ENCODE data around the gene ZCCHC17.
"Not testable (repeated sequence)": the region's sequence is repeated elsewhere in the genome, so short reads cannot be mapped to it uniquely, and the experiment has no call there.

ZCCHC17 gene

DNA sequence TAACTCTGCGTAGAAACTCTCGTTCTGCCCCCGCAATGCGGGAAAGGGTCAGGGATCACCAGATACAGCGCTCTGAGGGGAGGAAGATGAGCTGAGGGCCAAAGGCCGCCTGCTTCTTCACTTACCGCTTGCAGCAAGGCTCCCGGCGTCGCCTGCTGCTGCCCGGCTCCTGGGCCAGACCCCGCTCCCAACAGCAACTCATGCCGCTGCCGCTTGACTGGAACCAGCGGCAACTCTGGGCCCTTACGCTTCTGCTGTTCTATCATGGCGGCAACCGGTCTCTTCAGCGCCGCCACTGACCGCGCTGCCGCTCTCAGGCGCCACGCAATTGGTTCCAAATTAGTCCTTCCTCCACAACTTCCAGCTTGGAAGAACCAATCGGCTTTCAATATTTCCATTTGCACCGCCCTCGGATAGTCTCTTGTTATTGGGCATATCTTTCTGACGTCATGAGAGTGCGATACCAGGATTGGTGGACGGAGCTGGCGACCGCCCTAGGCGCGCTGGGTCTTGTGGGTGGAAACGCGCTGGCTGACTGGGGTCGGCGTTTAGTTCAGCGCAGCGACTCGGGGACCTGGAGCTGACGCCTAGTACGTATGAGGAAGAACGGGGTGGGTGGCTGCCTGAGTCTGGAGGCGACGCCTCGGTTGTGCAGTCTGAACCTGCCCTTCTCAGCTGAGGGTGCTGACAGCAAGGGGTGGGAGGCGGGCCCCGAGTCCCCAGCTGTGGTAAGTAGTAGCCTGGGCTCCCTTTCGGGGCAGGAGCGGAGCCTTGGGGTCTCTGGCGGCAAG lies at the start of gene ZCCHC17, which contains the start of gene SNRNP40:
TSS of gene ZCCHC17 (plus strand) at position 547 of the 791 bp plus-strand sequence. CDS start 13,067 bp downstream, outside the sequence.
TSS of gene SNRNP40 (minus strand) at position 303 of the 791 bp plus-strand sequence. CDS start at position 266, 37 bp downstream.
- DNase-seq, result peak; percentile 99

- DNase-seq, result no peak
These were observed 48.6 kb upstream of the ZCCHC17 start for GRCh38 chr1:31248276-31248675.

DNA sequence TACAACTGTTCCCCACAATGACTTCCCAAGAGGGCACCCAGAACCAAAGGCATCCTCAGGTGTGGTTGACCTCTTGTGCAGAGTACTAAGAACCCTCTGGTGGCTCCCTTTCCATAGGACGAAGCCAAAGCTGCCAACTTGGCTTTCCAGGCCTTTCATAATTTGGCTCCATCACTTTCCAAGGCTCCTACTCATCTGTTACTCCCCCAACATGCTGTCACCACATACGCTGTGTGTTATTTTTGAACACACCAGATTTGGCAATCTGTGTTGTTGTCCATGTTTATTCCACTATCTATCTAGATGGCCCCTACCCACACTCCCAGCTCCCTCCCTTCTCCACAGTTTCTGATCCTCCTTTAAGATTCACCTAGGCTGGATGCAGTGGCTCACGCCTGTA lies 47.0 kb upstream of the ZCCHC17 start:
- no peak for DNase-seq

- DNase-seq, result no peak
These were observed 39.6 kb upstream of the ZCCHC17 start for GRCh38 chr1:31257213-31257612.

- DNase-seq, result no peak
These were observed 38.3 kb upstream of the ZCCHC17 start for GRCh38 chr1:31258581-31258980.

- DNase-seq, result no peak
These were observed 37.1 kb upstream of the ZCCHC17 start for GRCh38 chr1:31259746-31260145.

DNA sequence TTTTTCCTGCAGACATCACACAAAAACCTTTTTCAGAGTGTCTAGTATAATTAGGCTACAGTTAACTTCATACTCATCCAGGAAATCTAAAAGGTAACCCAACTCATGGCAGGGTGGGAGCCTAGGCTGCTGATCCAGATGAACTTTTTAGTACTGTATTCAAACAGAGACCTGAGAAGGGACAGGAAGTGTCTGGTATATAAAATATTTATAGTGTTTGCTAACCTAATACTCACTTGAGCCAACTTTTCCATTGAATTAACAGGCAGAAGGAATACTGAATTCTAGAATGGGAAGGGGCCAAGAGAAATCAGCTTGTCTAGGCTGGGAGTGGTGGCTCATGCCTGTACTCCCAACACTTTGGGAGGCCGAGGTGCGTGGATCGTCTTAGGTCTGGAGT lies 34.9 kb upstream of the ZCCHC17 start:
- DNase-seq, result no peak

DNA sequence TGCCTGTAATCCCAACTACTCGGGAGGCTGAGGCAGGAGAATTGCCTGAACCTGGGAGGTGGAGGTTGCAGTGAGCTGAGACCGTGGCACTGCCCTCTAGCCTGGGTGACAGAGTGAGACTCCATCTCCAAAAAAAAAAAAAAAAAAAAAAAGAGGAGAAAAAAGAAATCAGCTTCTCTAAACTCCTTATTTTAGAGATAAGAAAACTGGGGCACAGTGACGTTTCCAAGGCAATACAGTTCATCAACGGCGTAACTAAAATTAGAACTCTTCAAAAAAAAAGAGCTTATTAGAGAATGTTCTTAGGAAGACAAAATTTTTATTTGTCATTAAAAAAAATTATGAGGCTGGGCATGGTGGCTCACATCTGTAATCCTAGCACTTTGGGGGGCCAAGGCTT lies 34.4 kb upstream of the ZCCHC17 start:
- DNase-seq, result not testable (repeated sequence)

DNA sequence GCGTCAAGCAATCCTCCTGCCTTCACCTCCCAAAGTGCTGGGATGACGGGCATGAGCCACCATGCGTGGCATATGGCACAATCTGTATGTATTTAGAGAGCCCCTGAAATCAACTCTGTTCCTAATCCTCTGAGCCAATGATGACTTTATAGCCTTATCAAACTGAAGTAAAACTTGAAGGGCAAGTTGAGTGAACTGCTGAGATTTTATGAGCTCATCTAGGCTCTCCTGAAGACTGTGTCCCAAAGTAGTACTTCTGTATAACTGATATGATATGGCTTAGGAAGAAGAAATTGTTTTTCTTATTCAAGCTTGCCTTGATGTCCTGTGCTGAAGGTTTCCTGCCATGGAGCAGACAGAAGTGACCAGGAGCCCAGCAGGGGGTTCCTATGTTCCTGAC lies 33.4 kb upstream of the ZCCHC17 start:
- DNase-seq, result no peak

DNA sequence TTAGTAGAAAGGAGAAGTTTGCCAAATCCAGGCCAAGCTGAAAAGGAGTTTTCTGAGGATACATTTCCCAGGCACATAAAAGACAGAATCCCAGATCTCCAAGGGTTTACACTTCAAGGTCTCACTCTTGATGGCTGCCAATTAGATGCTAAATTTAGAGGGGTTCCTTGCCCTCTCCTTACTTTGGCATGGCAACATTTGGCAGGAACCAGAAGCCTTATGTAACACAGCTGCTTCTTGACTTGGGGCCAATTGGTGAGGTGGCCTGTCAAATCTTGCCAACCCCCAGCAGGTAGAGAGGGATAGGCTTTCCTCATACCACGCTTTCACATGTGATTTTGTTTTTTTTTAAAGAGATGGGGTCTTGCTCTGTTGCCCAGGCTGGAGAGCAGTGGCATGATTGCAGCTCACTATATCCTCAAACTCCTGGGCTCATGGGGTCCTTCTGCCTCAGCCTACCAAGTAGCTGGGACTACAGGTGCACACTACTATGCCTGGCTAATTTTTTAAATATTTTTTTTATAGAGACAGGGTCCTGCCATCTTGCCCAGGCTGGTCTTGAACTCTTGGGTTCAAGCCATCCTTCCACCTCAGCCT lies 31.9 kb upstream of the ZCCHC17 start:
- DNase-seq, result no peak

GRCh38 chr1:31266547-31266946 lies 30.3 kb upstream of the ZCCHC17 start:
- peak; percentile 3 for DNase-seq

DNA sequence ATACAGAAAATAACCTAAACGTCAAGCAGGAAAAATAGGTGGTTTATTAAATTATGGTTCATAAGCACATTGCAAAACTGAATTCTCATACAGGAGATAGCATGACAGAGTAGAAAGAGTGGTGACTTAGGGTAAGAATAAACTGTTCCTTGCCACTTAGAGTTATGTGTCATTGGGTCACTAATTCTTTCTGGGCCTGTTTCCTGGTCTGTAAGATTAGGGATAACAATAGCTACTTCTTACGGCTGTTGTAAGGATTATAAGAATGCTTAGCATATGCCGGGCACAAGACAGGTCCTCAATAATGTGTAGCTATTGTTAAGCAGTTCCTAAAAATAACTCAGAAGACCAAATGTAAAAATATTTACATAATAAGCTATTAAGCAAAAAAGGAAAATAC lies 24.5 kb upstream of the ZCCHC17 start:
- no peak for DNase-seq

DNA sequence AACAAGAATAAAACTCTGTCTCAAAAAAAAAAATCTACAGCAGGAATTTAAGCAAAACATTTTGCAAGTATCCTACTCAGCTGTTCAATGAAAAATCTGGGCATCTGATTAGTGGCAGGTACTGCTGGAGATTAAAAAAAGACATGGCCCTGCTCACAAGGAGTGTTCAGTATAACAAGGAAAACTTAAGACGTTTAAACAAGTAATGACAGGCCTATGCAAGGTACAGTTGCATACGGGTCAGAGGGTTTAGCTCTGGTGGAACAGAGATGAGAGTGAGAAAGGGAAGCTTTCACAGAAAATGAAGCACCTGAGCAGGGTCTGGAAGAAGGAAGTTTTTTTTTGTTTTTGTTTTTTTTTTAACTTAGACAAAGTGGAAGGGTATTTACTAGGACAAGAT lies 23.2 kb upstream of the ZCCHC17 start:
- no peak for DNase-seq

GRCh38 chr1:31282426-31282825 lies 14.4 kb upstream of the ZCCHC17 start:
- not testable (repeated sequence) for DNase-seq

GRCh38 chr1:31287791-31288190 lies 9.0 kb upstream of the ZCCHC17 start:
- DNase-seq, result not testable (repeated sequence)

- no peak for DNase-seq
These were observed 7.8 kb upstream of the ZCCHC17 start for GRCh38 chr1:31289021-31289420.

DNA sequence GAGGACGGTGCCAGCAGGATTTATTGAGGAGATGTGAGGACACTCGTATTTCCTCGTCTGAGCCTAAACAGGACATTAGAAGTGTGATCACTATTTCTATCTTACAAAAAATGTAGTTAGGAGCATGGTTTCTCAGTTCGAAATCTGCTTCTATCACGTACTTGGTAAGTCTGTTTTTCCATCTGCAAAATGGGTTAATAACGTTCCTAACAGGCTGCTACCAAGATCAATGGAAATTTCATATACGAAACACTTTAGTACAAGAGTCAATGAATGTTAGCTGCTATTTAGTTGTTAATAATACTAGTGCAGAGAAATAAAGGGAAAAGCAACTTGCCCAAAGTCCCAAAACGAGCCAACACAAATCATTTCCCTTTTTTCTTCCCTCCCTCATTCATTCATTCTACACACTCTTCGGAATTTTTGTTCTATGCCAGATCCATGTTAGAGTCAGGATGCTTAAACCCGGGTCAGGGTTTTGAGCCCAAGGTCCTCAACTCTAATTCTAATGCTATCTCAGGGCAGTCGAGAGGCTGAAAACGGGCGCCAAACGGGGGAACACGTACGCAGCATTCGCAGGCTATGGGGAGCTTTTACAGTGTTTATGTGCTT lies 852 bp upstream of the ZCCHC17 start:
- DNase-seq, result no peak

DNA sequence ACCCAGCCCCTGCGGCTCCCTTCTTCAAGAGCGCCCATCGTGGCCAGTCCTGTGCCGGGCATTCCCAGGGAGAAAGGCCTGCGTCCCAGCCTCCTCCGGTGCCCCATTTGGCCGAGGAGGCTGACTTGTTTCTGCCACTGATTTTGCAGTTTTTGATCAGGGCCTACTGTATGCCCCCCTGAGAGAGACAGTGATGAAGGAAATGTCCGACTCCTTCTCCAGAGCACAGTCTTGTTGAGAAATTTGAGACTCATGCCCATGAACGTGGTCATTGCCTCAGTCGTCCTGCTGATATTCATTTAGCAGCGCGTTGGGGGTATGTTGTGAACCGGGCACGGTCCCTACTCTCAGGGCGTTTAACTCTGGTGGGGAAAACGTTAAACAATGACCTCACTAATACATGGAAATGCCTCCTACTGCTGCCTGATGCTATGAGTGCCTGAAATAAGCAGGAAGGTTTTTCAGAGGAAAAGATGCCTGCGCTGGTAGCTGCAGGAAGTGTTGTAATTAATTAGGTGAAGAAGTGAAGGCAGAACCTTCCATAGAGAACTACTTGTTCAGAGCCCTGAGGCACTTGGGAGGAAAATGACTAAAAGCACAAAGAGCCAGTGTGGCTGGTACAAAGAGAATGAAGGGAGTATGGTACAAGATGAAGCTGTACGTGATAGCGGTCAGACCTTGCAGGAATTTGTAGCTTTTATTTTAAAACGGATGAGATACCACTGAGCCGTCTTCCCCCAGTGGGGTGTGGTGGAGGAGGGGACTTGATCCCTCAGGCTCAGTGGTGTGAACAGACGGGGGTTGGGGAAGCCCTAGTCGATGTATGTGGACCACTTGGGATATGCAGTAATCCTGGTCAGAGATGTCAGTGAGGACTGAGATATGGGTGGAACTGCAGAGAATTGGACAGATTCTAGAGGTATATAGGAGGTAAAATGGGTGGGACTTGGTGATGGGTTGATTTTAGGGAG lies 730 bp downstream of the ZCCHC17 start:
- peak; percentile 8 for DNase-seq

- no peak for DNase-seq
These were observed 2.5 kb downstream of the ZCCHC17 start for GRCh38 chr1:31299365-31299764.

DNA sequence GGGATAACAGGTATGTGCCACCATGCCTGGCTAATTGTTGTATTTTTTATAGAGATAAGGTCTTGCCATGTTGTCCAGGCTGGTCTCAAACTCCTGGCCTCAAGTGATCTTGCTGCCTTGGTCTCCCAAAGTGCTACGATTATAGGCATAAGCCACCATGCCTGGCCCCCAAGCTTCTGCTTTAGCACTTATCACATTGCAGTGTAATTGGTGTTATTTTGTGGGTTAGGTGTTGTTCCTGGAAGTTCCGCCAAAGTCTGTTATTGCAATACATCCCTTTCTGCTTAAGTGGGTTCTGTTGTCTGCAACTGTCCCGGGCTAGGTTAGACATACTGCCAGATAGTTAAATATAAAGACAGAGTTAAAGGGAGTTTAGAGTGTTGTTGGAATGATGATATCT lies 3.4 kb downstream of the ZCCHC17 start:
- DNase-seq, result no peak

DNA sequence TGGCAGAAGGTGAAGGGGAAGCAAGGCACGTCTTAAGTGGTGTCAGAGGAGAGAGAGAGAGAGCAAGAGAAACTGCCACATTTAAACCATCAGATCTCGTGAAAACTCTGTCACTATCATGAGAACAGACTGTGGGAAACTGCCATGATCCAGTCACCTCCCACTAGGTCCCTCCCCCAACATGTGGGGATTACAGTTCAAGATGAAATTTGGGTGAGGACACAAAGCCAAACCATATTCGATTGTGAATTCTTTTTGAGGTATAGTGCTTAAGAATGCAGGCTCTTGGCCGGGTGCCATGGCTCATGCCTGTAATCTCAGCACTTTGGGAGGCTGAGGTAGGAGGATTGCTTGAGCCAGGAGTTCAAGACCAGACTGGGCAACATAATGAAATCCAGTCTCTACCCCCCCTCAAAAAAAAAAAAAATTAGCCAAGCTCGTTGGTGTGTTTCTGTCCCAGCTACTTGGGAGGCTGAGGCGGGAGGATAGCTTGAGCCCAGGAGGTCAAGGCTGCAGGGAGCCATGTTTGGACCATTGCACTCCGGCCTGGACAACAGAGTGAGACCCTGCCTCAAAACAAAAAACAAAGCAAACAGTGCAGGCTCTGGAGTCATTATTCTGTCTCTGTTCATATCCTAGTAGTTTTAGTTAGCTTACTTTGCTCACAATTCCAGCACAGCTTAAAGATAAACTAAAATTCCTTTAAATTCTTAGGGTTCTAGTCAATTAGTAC lies 6.0 kb downstream of the ZCCHC17 start:
- DNase-seq, result no peak

GRCh38 chr1:31306278-31306677 lies 9.4 kb downstream of the ZCCHC17 start:
- DNase-seq, result peak; percentile 58
